Measurements from ENCODE around the gene FAM174C.

DNA sequence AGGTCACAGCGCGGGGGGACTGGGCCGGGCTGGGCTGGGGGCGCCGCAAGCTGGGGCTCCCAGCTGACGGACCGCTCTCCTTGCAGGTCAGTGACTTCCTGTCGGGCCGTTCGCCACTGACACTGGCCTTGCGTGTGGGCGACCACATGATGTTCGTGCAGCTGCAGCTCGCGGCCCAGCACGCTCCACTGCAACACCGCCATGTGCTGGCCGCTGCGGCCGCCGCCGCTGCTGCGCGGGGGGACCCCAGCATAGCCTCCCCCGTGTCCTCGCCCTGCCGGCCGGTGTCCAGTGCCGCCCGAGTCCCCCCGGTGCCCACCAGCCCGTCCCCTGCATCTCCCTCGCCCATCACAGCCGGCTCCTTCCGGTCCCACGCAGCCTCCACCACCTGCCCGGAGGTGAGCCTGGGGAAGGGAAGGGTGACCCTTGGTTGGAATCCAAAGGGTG, 21.2 kb upstream of the FAM174C start:
- TF ChIP-seq, protein P1, sequence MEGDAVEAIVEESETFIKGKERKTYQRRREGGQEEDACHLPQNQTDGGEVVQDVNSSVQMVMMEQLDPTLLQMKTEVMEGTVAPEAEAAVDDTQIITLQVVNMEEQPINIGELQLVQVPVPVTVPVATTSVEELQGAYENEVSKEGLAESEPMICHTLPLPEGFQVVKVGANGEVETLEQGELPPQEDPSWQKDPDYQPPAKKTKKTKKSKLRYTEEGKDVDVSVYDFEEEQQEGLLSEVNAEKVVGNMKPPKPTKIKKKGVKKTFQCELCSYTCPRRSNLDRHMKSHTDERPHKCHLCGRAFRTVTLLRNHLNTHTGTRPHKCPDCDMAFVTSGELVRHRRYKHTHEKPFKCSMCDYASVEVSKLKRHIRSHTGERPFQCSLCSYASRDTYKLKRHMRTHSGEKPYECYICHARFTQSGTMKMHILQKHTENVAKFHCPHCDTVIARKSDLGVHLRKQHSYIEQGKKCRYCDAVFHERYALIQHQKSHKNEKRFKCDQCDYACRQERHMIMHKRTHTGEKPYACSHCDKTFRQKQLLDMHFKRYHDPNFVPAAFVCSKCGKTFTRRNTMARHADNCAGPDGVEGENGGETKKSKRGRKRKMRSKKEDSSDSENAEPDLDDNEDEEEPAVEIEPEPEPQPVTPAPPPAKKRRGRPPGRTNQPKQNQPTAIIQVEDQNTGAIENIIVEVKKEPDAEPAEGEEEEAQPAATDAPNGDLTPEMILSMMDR (IDR thresholded peaks at IDR 0.05 in 2 of 3, conservative IDR thresholded peaks at IDR 0.05 in 1 of 3; ENCODE audit: control insufficient read depth in 2 of 3, extremely low read depth in 1 of 3, insufficient read depth in 1 of 3, low read depth in 3 of 3, low read length in 3 of 3): no peak
- TF ChIP-seq CBX5 (IDR thresholded peaks at IDR 0.05; ENCODE audit: low read depth) (no peak), EP300 (IDR thresholded peaks at IDR 0.05; ENCODE audit: borderline replicate concordance in 1 of 2, control insufficient read depth in 1 of 2, low read depth in 2 of 2, low read length in 2 of 2) (no peak), EZH2 (IDR thresholded peaks at IDR 0.05; ENCODE audit: borderline replicate concordance, control insufficient read depth, low read depth, low read length) (no peak), POLR2AphosphoS5 (IDR thresholded peaks at IDR 0.05; ENCODE audit: low read length) (no peak), RAD21 (IDR thresholded peaks at IDR 0.05; ENCODE audit: insufficient read depth, low read depth, low read length) (no peak), TAF1 (IDR thresholded peaks at IDR 0.05; ENCODE audit: borderline replicate concordance, low read depth, low read length) (no peak), RCOR1 (conservative IDR thresholded peaks at IDR 0.05; ENCODE audit: low read depth, low read length) (no peak)

Data from GM12878 (cell line).